HL-60 (cell line): Measurements from ENCODE around the gene ANKDD1A.

Experiments
- GABPA ChIP-seq: IDR thresholded peaks from 2 replicates; pipeline ENCODE4 v1.6.1; 2012; ENCODE audit warnings: low read depth
- POLR2AphosphoS5 ChIP-seq: IDR thresholded peaks from 2 replicates; pipeline ENCODE4 v1.6.1; 2012; ENCODE audit warnings: low read depth
- SPI1 ChIP-seq: IDR thresholded peaks from 2 replicates; pipeline ENCODE4 v1.6.1; 2012; ENCODE audit warnings: low read depth, mild to moderate bottlenecking, borderline replicate concordance
- TF ChIP-seq, protein P1 (sequence below): IDR thresholded peaks from one replicate; pipeline ENCODE4 v1.5.1; 2011; ENCODE audit warnings: low read length, control low read depth, inconsistent platforms; ENCODE audit not compliant: insufficient read depth
- TF ChIP-seq, protein P2 (sequence below): IDR thresholded peaks from 2 replicates; pipeline ENCODE4 v1.6.1; 2012; ENCODE audit warnings: low read depth; ENCODE audit not compliant: insufficient replicate concordance

- TF ChIP-seq, protein P1, sequence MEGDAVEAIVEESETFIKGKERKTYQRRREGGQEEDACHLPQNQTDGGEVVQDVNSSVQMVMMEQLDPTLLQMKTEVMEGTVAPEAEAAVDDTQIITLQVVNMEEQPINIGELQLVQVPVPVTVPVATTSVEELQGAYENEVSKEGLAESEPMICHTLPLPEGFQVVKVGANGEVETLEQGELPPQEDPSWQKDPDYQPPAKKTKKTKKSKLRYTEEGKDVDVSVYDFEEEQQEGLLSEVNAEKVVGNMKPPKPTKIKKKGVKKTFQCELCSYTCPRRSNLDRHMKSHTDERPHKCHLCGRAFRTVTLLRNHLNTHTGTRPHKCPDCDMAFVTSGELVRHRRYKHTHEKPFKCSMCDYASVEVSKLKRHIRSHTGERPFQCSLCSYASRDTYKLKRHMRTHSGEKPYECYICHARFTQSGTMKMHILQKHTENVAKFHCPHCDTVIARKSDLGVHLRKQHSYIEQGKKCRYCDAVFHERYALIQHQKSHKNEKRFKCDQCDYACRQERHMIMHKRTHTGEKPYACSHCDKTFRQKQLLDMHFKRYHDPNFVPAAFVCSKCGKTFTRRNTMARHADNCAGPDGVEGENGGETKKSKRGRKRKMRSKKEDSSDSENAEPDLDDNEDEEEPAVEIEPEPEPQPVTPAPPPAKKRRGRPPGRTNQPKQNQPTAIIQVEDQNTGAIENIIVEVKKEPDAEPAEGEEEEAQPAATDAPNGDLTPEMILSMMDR = no peak
- peak; percentile 72 for TF ChIP-seq POLR2AphosphoS5
- TF ChIP-seq, protein P2, sequence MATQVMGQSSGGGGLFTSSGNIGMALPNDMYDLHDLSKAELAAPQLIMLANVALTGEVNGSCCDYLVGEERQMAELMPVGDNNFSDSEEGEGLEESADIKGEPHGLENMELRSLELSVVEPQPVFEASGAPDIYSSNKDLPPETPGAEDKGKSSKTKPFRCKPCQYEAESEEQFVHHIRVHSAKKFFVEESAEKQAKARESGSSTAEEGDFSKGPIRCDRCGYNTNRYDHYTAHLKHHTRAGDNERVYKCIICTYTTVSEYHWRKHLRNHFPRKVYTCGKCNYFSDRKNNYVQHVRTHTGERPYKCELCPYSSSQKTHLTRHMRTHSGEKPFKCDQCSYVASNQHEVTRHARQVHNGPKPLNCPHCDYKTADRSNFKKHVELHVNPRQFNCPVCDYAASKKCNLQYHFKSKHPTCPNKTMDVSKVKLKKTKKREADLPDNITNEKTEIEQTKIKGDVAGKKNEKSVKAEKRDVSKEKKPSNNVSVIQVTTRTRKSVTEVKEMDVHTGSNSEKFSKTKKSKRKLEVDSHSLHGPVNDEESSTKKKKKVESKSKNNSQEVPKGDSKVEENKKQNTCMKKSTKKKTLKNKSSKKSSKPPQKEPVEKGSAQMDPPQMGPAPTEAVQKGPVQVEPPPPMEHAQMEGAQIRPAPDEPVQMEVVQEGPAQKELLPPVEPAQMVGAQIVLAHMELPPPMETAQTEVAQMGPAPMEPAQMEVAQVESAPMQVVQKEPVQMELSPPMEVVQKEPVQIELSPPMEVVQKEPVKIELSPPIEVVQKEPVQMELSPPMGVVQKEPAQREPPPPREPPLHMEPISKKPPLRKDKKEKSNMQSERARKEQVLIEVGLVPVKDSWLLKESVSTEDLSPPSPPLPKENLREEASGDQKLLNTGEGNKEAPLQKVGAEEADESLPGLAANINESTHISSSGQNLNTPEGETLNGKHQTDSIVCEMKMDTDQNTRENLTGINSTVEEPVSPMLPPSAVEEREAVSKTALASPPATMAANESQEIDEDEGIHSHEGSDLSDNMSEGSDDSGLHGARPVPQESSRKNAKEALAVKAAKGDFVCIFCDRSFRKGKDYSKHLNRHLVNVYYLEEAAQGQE = peak; percentile 19
- TF ChIP-seq SPI1 = peak; percentile 42; the same call in 1 of the 2 replicates
- TF ChIP-seq GABPA = no peak
These were observed 18.0 kb upstream of the ANKDD1A start for GRCh38 chr15:64893481-64894394.
